H1 (cell line): Measurements from ENCODE around the gene DDR2. TPM values are rescaled to one million over a fixed set of nuclear protein-coding genes. Genes with fewer than 3 reads are reported as not detected.

ENCODE experiments used
- CTCF ChIA-PET: fragments of 300-600 bp; sonication (Branson Sonifier 250); formaldehyde crosslinking; loops from one replicate; lab custom pipeline; 2021; ENCODE audit not compliant: partially characterized antibody; lab: Charles Lee
- POLR2A ChIA-PET: fragments of 300-600 bp; sonication (Branson Sonifier 250); formaldehyde crosslinking; loops from one replicate; lab custom pipeline; 2021; ENCODE audit warnings: inconsistent platforms; ENCODE audit not compliant: partially characterized antibody; lab: Charles Lee
- DNase-seq, 2 experiments: peaks; one replicate each; pipeline versions ENCODE4 v3.0.0 to v3.0.0-alpha.2; 2010 to 2022; ENCODE audit warnings: low spot score in 2 of 2, low read depth in 1 of 2, mixed read lengths in 1 of 2
- FAIRE-seq: peaks from 2 replicates; lab custom pipeline; 2011; peaks lifted over from hg19 to GRCh38; lab: Jason Lieb, UNC
- H2AFZ ChIP-seq: 2 replicates; pipeline ENCODE4 v1.8.1; 2012; ENCODE audit warnings: low read length, inconsistent platforms
- H2AK5ac ChIP-seq: 2 replicates; pipeline ENCODE4 v1.6.1; 2013; ENCODE audit warnings: low read depth, low read length
- H2BK120ac ChIP-seq: replicated peaks from 2 replicates; pipeline ENCODE3; 2013; ENCODE audit warnings: low read depth, low read length, inconsistent platforms
- H2BK12ac ChIP-seq: 2 replicates; pipeline ENCODE4 v1.6.1; 2013; ENCODE audit warnings: low read depth, low read length
- H2BK15ac ChIP-seq: 2 replicates; pipeline ENCODE4 v1.6.1; 2013; ENCODE audit warnings: low read length
- H2BK20ac ChIP-seq: 2 replicates; pipeline ENCODE4 v1.6.1; 2013; ENCODE audit warnings: low read length
- H2BK5ac ChIP-seq: 2 replicates; pipeline ENCODE4 v1.6.1; 2013; ENCODE audit warnings: low read depth, low read length
- H3K14ac ChIP-seq: 2 replicates; pipeline ENCODE4 v1.6.1; 2013; ENCODE audit warnings: inconsistent platforms; ENCODE audit not compliant: insufficient read length
- H3K18ac ChIP-seq: 2 replicates; pipeline ENCODE4 v1.6.1; 2013; ENCODE audit warnings: low read length; ENCODE audit errors: extremely low read depth
- H3K23ac ChIP-seq: 2 replicates; pipeline ENCODE4 v1.6.1; 2013; ENCODE audit warnings: inconsistent platforms; ENCODE audit not compliant: insufficient read length
- H3K23me2 ChIP-seq: 2 replicates; pipeline ENCODE4 v1.6.1; 2013; ENCODE audit warnings: low read depth, low read length
- H3K27ac ChIP-seq: 2 replicates; pipeline ENCODE4 v1.6.1; 2011; ENCODE audit warnings: low read depth, low read length, inconsistent platforms
- H3K27me3 ChIP-seq, 4 experiments: replicated peaks in 1 of 4; 1 replicate in 1 of 4; 2 replicates in 3 of 4; pipeline versions ENCODE4 v1.6.1 to v1.8.1; 2011 to 2013; ENCODE audit warnings: low read length in 3 of 4, mild to moderate bottlenecking in 3 of 4, inconsistent platforms in 2 of 4, mixed read lengths in 2 of 4, moderate library complexity in 1 of 4; ENCODE audit not compliant: control insufficient read depth in 3 of 4, insufficient read depth in 3 of 4; ENCODE audit errors: extremely low read depth in 1 of 4
- H3K36me3 ChIP-seq, 4 experiments: 2 replicates each; pipeline versions ENCODE4 v1.6.1 to v1.8.1; 2011 to 2013; ENCODE audit warnings: mild to moderate bottlenecking in 4 of 4, low read length in 3 of 4, moderate library complexity in 2 of 4, control low read depth in 1 of 4, inconsistent platforms in 1 of 4; ENCODE audit not compliant: insufficient read depth in 4 of 4, control insufficient read depth in 2 of 4
- H3K4ac ChIP-seq: replicated peaks from 2 replicates; pipeline ENCODE3; 2013; ENCODE audit warnings: low read length, low read depth, mixed read lengths, inconsistent platforms; ENCODE audit not compliant: insufficient read length
- H3K4me1 ChIP-seq, 4 experiments: replicated peaks in 1 of 4; 1 replicate in 1 of 4; 2 replicates in 3 of 4; pipeline versions ENCODE4 v1.6.1 to v1.8.1; 2011 to 2013; ENCODE audit warnings: low read length in 3 of 4, inconsistent platforms in 2 of 4, mixed read lengths in 1 of 4; ENCODE audit not compliant: insufficient read depth in 4 of 4, control insufficient read depth in 3 of 4
- H3K4me2 ChIP-seq, 2 experiments: 2 replicates each; pipeline versions ENCODE4 v1.6.1 to v1.8.1; 2011 to 2013; ENCODE audit warnings: low read depth in 2 of 2, low read length in 2 of 2, control low read depth in 1 of 2, inconsistent platforms in 1 of 2, mild to moderate bottlenecking in 1 of 2; ENCODE audit not compliant: insufficient read depth in 1 of 2
- H3K4me3 ChIP-seq, 4 experiments: fragments of 200-600, 300-600 bp in 1 of 4; sonication (generic), shearing (Covaris generic), sonication (Bioruptor Twin) in 1 of 4; 2 replicates each; pipeline versions ENCODE4 v1.5.1 to v1.8.1; 2011 to 2016; ENCODE audit warnings: low read length in 4 of 4, low read depth in 3 of 4, control low read depth in 2 of 4, inconsistent platforms in 2 of 4, mild to moderate bottlenecking in 2 of 4, mixed read lengths in 1 of 4, moderate library complexity in 1 of 4; ENCODE audit not compliant: insufficient read depth in 2 of 4; ENCODE audit errors: extremely low read depth in 1 of 4
- H3K56ac ChIP-seq: replicated peaks from 2 replicates; pipeline ENCODE3; 2013; ENCODE audit warnings: low read depth, mild to moderate bottlenecking, mixed read lengths, low read length, inconsistent platforms; ENCODE audit not compliant: insufficient read length
- H3K79me1 ChIP-seq: 2 replicates; pipeline ENCODE4 v1.6.1; 2013; ENCODE audit warnings: low read depth, low read length, control low read depth
- H3K79me2 ChIP-seq, 2 experiments: 2 replicates each; pipeline versions ENCODE4 v1.6.1 to v1.8.1; 2012 to 2013; ENCODE audit warnings: low read length in 2 of 2, mild to moderate bottlenecking in 2 of 2, inconsistent platforms in 1 of 2; ENCODE audit not compliant: insufficient read depth in 2 of 2, control insufficient read depth in 1 of 2
- H3K9ac ChIP-seq, 4 experiments: replicated peaks in 1 of 4; 1 replicate in 1 of 4; 2 replicates in 3 of 4; pipeline versions ENCODE4 v1.6.1 to v1.8.1; 2011 to 2013; ENCODE audit warnings: low read depth in 3 of 4, low read length in 3 of 4, control low read depth in 2 of 4, mild to moderate bottlenecking in 2 of 4, moderate library complexity in 2 of 4, inconsistent platforms in 1 of 4; ENCODE audit errors: extremely low read depth in 1 of 4
- H3K9me3 ChIP-seq, 2 experiments: 2 replicates each; pipeline versions ENCODE4 v1.6.1 to v1.8.1; 2012 to 2013; ENCODE audit warnings: mild to moderate bottlenecking in 2 of 2, moderate library complexity in 2 of 2, control low read depth in 1 of 2, inconsistent platforms in 1 of 2, low read depth in 1 of 2, low read length in 1 of 2, mixed read lengths in 1 of 2; ENCODE audit not compliant: insufficient read depth in 2 of 2
- H4K20me1 ChIP-seq, 2 experiments: replicated peaks in 1 of 2; 2 replicates each; pipeline versions ENCODE3 to v1.8.1; 2011 to 2013; ENCODE audit warnings: inconsistent platforms in 2 of 2, low read length in 2 of 2, mild to moderate bottlenecking in 1 of 2; ENCODE audit not compliant: insufficient read depth in 2 of 2, control insufficient read depth in 1 of 2
- H4K5ac ChIP-seq: 2 replicates; pipeline ENCODE4 v1.6.1; 2013; ENCODE audit warnings: low read length, low read depth, mixed read lengths, inconsistent platforms; ENCODE audit not compliant: insufficient read length
- H4K8ac ChIP-seq: 2 replicates; pipeline ENCODE4 v1.8.0; 2013; ENCODE audit warnings: mild to moderate bottlenecking, moderate library complexity, low read length, inconsistent platforms; ENCODE audit not compliant: insufficient read depth; ENCODE audit errors: extremely low read depth
- H4K91ac ChIP-seq: replicated peaks from 2 replicates; pipeline ENCODE3; 2013; ENCODE audit warnings: low read length, mixed read lengths, inconsistent platforms; ENCODE audit not compliant: insufficient read length
- EP300 ChIP-seq, 2 experiments: IDR thresholded peaks; 1 replicate in 1 of 2; 2 replicates in 1 of 2; pipeline ENCODE4 v1.6.1; 2011 to 2012; ENCODE audit warnings: low read depth in 2 of 2, low read length in 2 of 2, mild to moderate bottlenecking in 2 of 2, borderline replicate concordance in 1 of 2, inconsistent platforms in 1 of 2, moderate library complexity in 1 of 2
- SP2 ChIP-seq: IDR thresholded peaks from 2 replicates; pipeline ENCODE4 v1.6.1; 2012; ENCODE audit warnings: mild to moderate bottlenecking, low read length, inconsistent platforms
- YY1 ChIP-seq: IDR thresholded peaks from 2 replicates; pipeline ENCODE4 v1.6.1; 2011; ENCODE audit warnings: low read depth, mild to moderate bottlenecking, low read length
- WGBS, 2 experiments: shearing (Covaris generic) in 1 of 2; methylation state at CpG; one replicate each; pipeline versions ENCODE4 v1.1.6 to v1.1.7; 2013 to 2015; ENCODE audit warnings: low lambda C conversion rate in 2 of 2, mixed read lengths in 2 of 2, inconsistent platforms in 1 of 2, low coverage in 1 of 2, missing lambda C conversion rate in 1 of 2; ENCODE audit not compliant: insufficient replicate concordance in 2 of 2, insufficient coverage in 1 of 2, insufficient read length in 1 of 2; ENCODE audit errors: extremely low coverage in 1 of 2, missing lambda C conversion rate in 1 of 2; 5-methylcytosine and 5-hydroxymethylcytosine counted together
- polyA plus RNA-seq, 7 experiments: library from polyadenylated mRNA; depleted of rRNA in 3 of 7; stranded (reverse) in 5 of 7; unstranded in 2 of 7; fragments of >200 nt in 5 of 7; fragments of 200-250 nt in 2 of 7; gene quantifications; 1 replicate in 5 of 7; 2 replicates in 1 of 7; 4 replicates in 1 of 7; pipeline versions ENCODE4 v1.2.1 to v1.2.3, GENCODE V29; 2011 to 2013; ENCODE audit warnings: missing spikeins in 2 of 7, mixed read lengths in 2 of 7
- total RNA-seq: library from RNA; stranded (reverse); fragmentation: NEBNext Ultra II Directional; extraction: Animal tissue kit (Norgen Biotek cat#: 25700); gene quantifications from 2 replicates; pipeline ENCODE4 v1.2.1, GENCODE V29; 2021

Gene DDR2
- total and polyA plus RNA-seq, 2 of the 8 experiments (the other 6 are each of a cell fraction or from before 2014, with no cell fraction given), result 1.00 to 2.1 TPM

- Histone ChIP-seq H3K23me2 (no peaks in the 10 kb centered on the region), H3K4me3 (no peak overlapping the region), H2BK120ac (no peak overlapping the region), H3K27ac (no peak overlapping the region), H2BK5ac (no peak overlapping the region), H2BK12ac (no peak overlapping the region), H3K23ac (no peak overlapping the region), H2BK20ac (no peak overlapping the region), H3K56ac (no peak overlapping the region), H4K5ac (no peak overlapping the region), H3K27me3 (no peaks in the 10 kb centered on the region), H3K14ac (no peak overlapping the region), H3K4ac (no peak overlapping the region), H2AK5ac (no peak overlapping the region), H3K9ac (no peak overlapping the region), H3K79me2 (no peaks in the 10 kb centered on the region), H2AFZ (no peak overlapping the region), H3K9me3 (no peaks in the 10 kb centered on the region), H3K79me1 (no peaks in the 10 kb centered on the region), H3K4me2 (no peak overlapping the region), H3K18ac (no peak overlapping the region), H4K20me1 (no peaks in the 10 kb centered on the region), H2BK15ac (no peak overlapping the region), H4K91ac (no peak overlapping the region), H3K4me1 (no peaks in the 10 kb centered on the region), H3K36me3 (no peaks in the 10 kb centered on the region), H4K8ac (no peak overlapping the region)
- ChIA-PET CTCF (interaction anchor here (0.6 to 3.6 kb wide), 7 partner anchors 11 to 288 kb away, joined by 3 to 17 read pairs (median 4); no protein-coding TSS in a partner anchor), POLR2A (no interaction called here)
- WGBS, 2 experiments, result 87% methylated on average over 4 of the region's 4 CpGs; no CpG with 5 or more reads in 1 of the 2 experiments
- FAIRE-seq, result no peak
- no peak for DNase-seq
- no peak for TF ChIP-seq SP2
- TF ChIP-seq EP300 (IDR thresholded peaks at IDR 0.05; ENCODE audit: borderline replicate concordance in 1 of 2, low read depth in 2 of 2, low read length in 2 of 2), result no peak
- no peak for TF ChIP-seq YY1
Observed at GRCh38 chr1:162677607-162678371, 45.5 kb downstream of the DDR2 start.
